GM12878 (cell line): ENCODE measurements around the gene DMAC1. TPM values are rescaled to one million over a fixed set of nuclear protein-coding genes. Genes with fewer than 3 reads are reported as not detected.

Experiments used
- ATAC-seq: fragments of 200-7000 bp; cut with Tn5 transposase; 3 replicates; pipeline ENCODE4 v1.9.1; 2020; ENCODE audit warnings: mild to moderate bottlenecking, moderate library complexity
- BruUV-seq: library from RNA; stranded (reverse); fragments of 400-500 nt; replicated peaks from 2 replicates; lab custom pipeline; 2021; lab: Mats Ljungman, UMichigan
- CTCF ChIA-PET: fragments of 300-600 bp; sonication (Branson Sonifier 250); formaldehyde crosslinking; extraction: SDS; loops from one replicate; lab custom pipeline; 2021; ENCODE audit warnings: inconsistent platforms; lab: Yijun Ruan, JAX
- POLR2A ChIA-PET: fragments of 350-600 bp; formaldehyde crosslinking; extraction: SDS; loops from one replicate; lab custom pipeline; 2021; ENCODE audit warnings: inconsistent platforms; lab: Charles Lee
- RAD21 ChIA-PET: fragments of 300-600 bp; sonication (Branson Sonifier 250); formaldehyde crosslinking; loops from one replicate; lab custom pipeline; 2023; ENCODE audit warnings: antibody characterized with exemption; ENCODE audit not compliant: unreplicated experiment; lab: Charles Lee
- SMC1A ChIA-PET: fragments of 300-600 bp; sonication (Branson Sonifier 250); formaldehyde crosslinking; loops from one replicate; lab custom pipeline; 2023; ENCODE audit not compliant: unreplicated experiment, uncharacterized antibody; lab: Charles Lee
- DNase-seq: peaks from one replicate; pipeline ENCODE4 v3.0.0-alpha.2; 2011; ENCODE audit warnings: low read depth, low spot score
- FAIRE-seq: peaks from 3 replicates; lab custom pipeline; 2011; peaks lifted over from hg19 to GRCh38; lab: Jason Lieb, UNC
- H2AFZ ChIP-seq: 2 replicates; pipeline ENCODE4 v1.6.0; 2011; ENCODE audit warnings: low read depth, low read length, control low read depth; ENCODE audit not compliant: control insufficient read depth
- H3K27ac ChIP-seq: 2 replicates; pipeline ENCODE4 v1.5.1; 2011; ENCODE audit warnings: control low read depth; ENCODE audit not compliant: control insufficient read depth, insufficient read depth
- H3K27me3 ChIP-seq, 2 experiments: replicated peaks in 1 of 2; 2 replicates each; pipeline versions ENCODE4 v1.6.0 to v1.6.1; 2011; ENCODE audit warnings: low read length in 1 of 2; ENCODE audit not compliant: control insufficient read depth in 2 of 2, insufficient read depth in 2 of 2
- H3K36me3 ChIP-seq, 2 experiments: 2 replicates each; pipeline ENCODE4 v1.5.1; 2011; ENCODE audit warnings: low read length in 1 of 2; ENCODE audit not compliant: control insufficient read depth in 2 of 2, insufficient read depth in 2 of 2
- H3K4me1 ChIP-seq: 2 replicates; pipeline ENCODE4 v1.6.1; 2011; ENCODE audit warnings: mild to moderate bottlenecking, low read length, moderate library complexity, mixed read lengths; ENCODE audit not compliant: control insufficient read depth, insufficient read depth
- H3K4me2 ChIP-seq: 2 replicates; pipeline ENCODE4 v1.6.0; 2011; ENCODE audit warnings: control low read depth; ENCODE audit not compliant: control insufficient read depth, insufficient read depth
- H3K4me3 ChIP-seq: fragments of 200-600 bp; sonication (generic); 2 replicates; pipeline ENCODE4 v1.5.1; 2016
- H3K79me2 ChIP-seq: 2 replicates; pipeline ENCODE4 v1.6.0; 2011; ENCODE audit warnings: low read length; ENCODE audit not compliant: control insufficient read depth, insufficient read depth
- H3K9ac ChIP-seq: 2 replicates; pipeline ENCODE4 v1.8.0; 2011; ENCODE audit warnings: low read length, control low read depth, mixed read lengths; ENCODE audit not compliant: control insufficient read depth, insufficient read depth
- H3K9me3 ChIP-seq: replicated peaks from 3 replicates; pipeline ENCODE4 v1.5.1; 2011; ENCODE audit warnings: mild to moderate bottlenecking, low read length; ENCODE audit not compliant: control insufficient read depth, insufficient read depth
- H4K20me1 ChIP-seq: 2 replicates; pipeline ENCODE4 v1.6.0; 2011; ENCODE audit not compliant: control insufficient read depth, insufficient read depth
- CREB1 ChIP-seq: IDR thresholded peaks from 2 replicates; pipeline ENCODE4 v1.6.1; 2012; ENCODE audit warnings: low read depth, mild to moderate bottlenecking, inconsistent platforms
- E4F1 ChIP-seq: fragments of 450-650 bp; IDR thresholded peaks from 2 replicates; pipeline ENCODE4 v1.6.1; 2018; ENCODE audit warnings: borderline replicate concordance, mild to moderate bottlenecking; ENCODE audit not compliant: partially characterized antibody
- EGR1 ChIP-seq, 2 experiments: IDR thresholded peaks; 1 replicate in 1 of 2; 2 replicates in 1 of 2; pipeline ENCODE4 v1.6.1; 2011 to 2012; ENCODE audit warnings: low read depth in 2 of 2, low read length in 2 of 2, borderline replicate concordance in 1 of 2, mild to moderate bottlenecking in 1 of 2, moderate library complexity in 1 of 2
- ELK1 ChIP-seq: IDR thresholded peaks from 2 replicates; pipeline ENCODE4 v1.6.1; 2012; ENCODE audit warnings: low read depth, low read length, improper control_type of control experiment
- ESRRA ChIP-seq: IDR thresholded peaks from 2 replicates; pipeline ENCODE4 v1.6.1; 2012; ENCODE audit warnings: mild to moderate bottlenecking, low read length, improper control_type of control experiment
- ETV6 ChIP-seq, 2 experiments: fragments of 450-650 bp in 1 of 2; IDR thresholded peaks in 1 of 2; conservative IDR thresholded peaks in 1 of 2; 2 replicates each; pipeline ENCODE4 v1.6.1; 2014; ENCODE audit warnings: antibody characterized with exemption in 1 of 2, borderline replicate concordance in 1 of 2, low read depth in 1 of 2, mild to moderate bottlenecking in 1 of 2, moderate library complexity in 1 of 2
- EZH2 ChIP-seq: IDR thresholded peaks from 2 replicates; pipeline ENCODE4 v1.6.1; 2012; ENCODE audit warnings: low read depth, mild to moderate bottlenecking, control low read depth, inconsistent platforms, low read length, borderline replicate concordance; ENCODE audit not compliant: control insufficient read depth
- MTA2 ChIP-seq: fragments of 450-650 bp; IDR thresholded peaks from 2 replicates; pipeline ENCODE4 v1.6.1; 2016; ENCODE audit warnings: low read depth, mild to moderate bottlenecking, moderate library complexity
- NFYB ChIP-seq: IDR thresholded peaks from 2 replicates; pipeline ENCODE4 v1.6.1; 2011; ENCODE audit warnings: low read depth, mild to moderate bottlenecking, low read length, improper control_type of control experiment, moderate library complexity; ENCODE audit not compliant: insufficient read depth
- TAF1 ChIP-seq: IDR thresholded peaks from 2 replicates; pipeline ENCODE4 v1.6.1; 2011; ENCODE audit warnings: mild to moderate bottlenecking, low read depth, low read length, borderline replicate concordance
- ZSCAN29 ChIP-seq: fragments of 450-650 bp; IDR thresholded peaks from 2 replicates; pipeline ENCODE4 v1.6.1; 2017; ENCODE audit warnings: mild to moderate bottlenecking, moderate library complexity
- WGBS: methylation state at CpG from one replicate; pipeline ENCODE4 v1.1.6; 2016; ENCODE audit warnings: low lambda C conversion rate; ENCODE audit not compliant: insufficient replicate concordance, insufficient coverage; ENCODE audit errors: missing lambda C conversion rate; 5-methylcytosine and 5-hydroxymethylcytosine counted together
- in situ Hi-C: fragments of 300-500 bp; cut with MboI; formaldehyde crosslinking; loops from 9 replicates; pipeline ENCODE4 v1.14.3; 2018; ENCODE audit warnings: mixed read lengths
- intact Hi-C: fragments of 100-400 bp; cut with micrococcal nuclease; formaldehyde crosslinking; loops from one replicate; pipeline ENCODE4 v1.14.2; 2022; ENCODE audit not compliant: unreplicated experiment
- polyA plus RNA-seq, 11 experiments: library from polyadenylated mRNA; depleted of rRNA in 4 of 11; unstranded in 6 of 11; stranded (reverse) in 5 of 11; fragments of >200 nt; fragmentation: Nextera tagmentation in 4 of 11; fragmentation: Illumina TruSeq in 1 of 11; extraction: Ambion mirVana in 4 of 11; extraction: Trizol in 1 of 11; gene quantifications; 1 replicate in 1 of 11; 2 replicates in 10 of 11; pipeline versions ENCODE4 v1.2.1 to v1.2.3, GENCODE V29; 2011 to 2016; ENCODE audit warnings: inconsistent platforms in 2 of 11, missing spikeins in 2 of 11, low read depth in 1 of 11
- total RNA-seq, 4 experiments: library from RNA; depleted of rRNA in 3 of 4; stranded (reverse); fragments of >200 nt in 3 of 4; fragmentation: Illumina TruSeq in 1 of 4; extraction: Trizol in 1 of 4; gene quantifications; 2 replicates each; pipeline versions ENCODE4 v1.2.1 to v1.2.3, GENCODE V29; 2013 to 2021
- TF ChIP-seq, protein P1 (sequence below): fragments of 450-650 bp; formaldehyde crosslinking; IDR thresholded peaks from 2 replicates; pipeline ENCODE4 v1.4.0; 2020; ENCODE audit warnings: mild to moderate bottlenecking, moderate library complexity
- TF ChIP-seq, protein P2 (sequence below): fragments of 450-650 bp; IDR thresholded peaks from 2 replicates; pipeline ENCODE4 v1.6.1; 2017; ENCODE audit warnings: antibody characterized with exemption, mild to moderate bottlenecking, moderate library complexity

Gene DMAC1
- total and polyA plus RNA-seq, 10 of the 15 experiments (the other 5 are each of a cell fraction or from before 2014, with no cell fraction given), result 16.0 to 123 (median 44.5) TPM

DNA sequence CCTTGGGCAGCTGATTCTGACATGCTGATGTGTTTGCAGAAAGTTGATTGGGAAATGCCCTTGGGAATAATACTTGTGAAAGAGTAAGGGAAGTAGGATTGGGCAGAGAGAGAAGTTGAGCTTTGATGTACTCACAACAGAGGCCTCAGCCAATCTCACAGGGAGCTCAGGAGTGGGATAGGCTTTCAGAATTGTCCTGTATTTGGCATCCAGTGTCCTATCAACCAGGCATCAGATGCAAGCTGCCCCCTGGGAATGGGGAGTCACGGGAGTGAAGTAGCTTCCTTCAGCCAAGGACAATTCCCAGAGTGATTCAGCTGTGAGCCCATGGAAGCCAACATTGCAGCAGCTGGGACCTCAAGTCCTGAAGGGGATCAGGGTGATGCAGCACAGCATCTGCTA is 39.6 kb downstream of the DMAC1 start:
- no peaks in the 10 kb centered on the region for H3K27me3 ChIP-seq
- no peak overlapping the region for H3K4me2 ChIP-seq
- RAD21 ChIA-PET, result no interaction called here
- in situ Hi-C loops, result no loop called here
- H3K79me2 ChIP-seq, result no peaks in the 10 kb centered on the region
- no peak overlapping the region for H3K4me3 ChIP-seq
- POLR2A ChIA-PET, result no interaction called here
- H4K20me1 ChIP-seq, result no peaks in the 10 kb centered on the region
- SMC1A ChIA-PET, result interaction anchor here (1.0 kb wide), 1 partner anchor 10 kb away, joined by 6 read pairs; no protein-coding TSS in a partner anchor
- no TSS peak for BruUV-seq
- no peak overlapping the region for H3K27ac ChIP-seq
- H2AFZ ChIP-seq, result no peak overlapping the region
- no peak for FAIRE-seq
- H3K9me3 ChIP-seq, result no peaks in the 10 kb centered on the region; the same call in 1 of the 3 replicates
- H3K9ac ChIP-seq, result no peak overlapping the region
- CTCF ChIA-PET, result interaction anchor here (1.4 kb wide), 1 partner anchor 10 kb away, joined by 4 read pairs; no protein-coding TSS in a partner anchor
- intact Hi-C loops, result no loop called here
- no peak for ATAC-seq
- H3K36me3 ChIP-seq, result no peaks in the 10 kb centered on the region
- no peak for DNase-seq
- H3K4me1 ChIP-seq, result peaks cover 4% of the 10 kb centered on the region; the same call in 1 of the 2 replicates
- WGBS, result 0% methylated on average over 1 of the region's 1 CpG
- TF ChIP-seq ZSCAN29 (no peak), E4F1 (no peak), EZH2 (no peak), ETV6 (conservative IDR thresholded peaks at IDR 0.05 in 1 of 2, IDR thresholded peaks at IDR 0.05 in 1 of 2; ENCODE audit: borderline replicate concordance in 1 of 2, low read depth in 1 of 2) (no peak), ELK1 (no peak), MTA2 (no peak), NFYB (no peak), TAF1 (no peak), EGR1 (IDR thresholded peaks at IDR 0.05; ENCODE audit: borderline replicate concordance in 1 of 2, low read depth in 2 of 2, low read length in 2 of 2) (no peak), ESRRA (no peak), CREB1 (no peak)
- TF ChIP-seq, protein P1, sequence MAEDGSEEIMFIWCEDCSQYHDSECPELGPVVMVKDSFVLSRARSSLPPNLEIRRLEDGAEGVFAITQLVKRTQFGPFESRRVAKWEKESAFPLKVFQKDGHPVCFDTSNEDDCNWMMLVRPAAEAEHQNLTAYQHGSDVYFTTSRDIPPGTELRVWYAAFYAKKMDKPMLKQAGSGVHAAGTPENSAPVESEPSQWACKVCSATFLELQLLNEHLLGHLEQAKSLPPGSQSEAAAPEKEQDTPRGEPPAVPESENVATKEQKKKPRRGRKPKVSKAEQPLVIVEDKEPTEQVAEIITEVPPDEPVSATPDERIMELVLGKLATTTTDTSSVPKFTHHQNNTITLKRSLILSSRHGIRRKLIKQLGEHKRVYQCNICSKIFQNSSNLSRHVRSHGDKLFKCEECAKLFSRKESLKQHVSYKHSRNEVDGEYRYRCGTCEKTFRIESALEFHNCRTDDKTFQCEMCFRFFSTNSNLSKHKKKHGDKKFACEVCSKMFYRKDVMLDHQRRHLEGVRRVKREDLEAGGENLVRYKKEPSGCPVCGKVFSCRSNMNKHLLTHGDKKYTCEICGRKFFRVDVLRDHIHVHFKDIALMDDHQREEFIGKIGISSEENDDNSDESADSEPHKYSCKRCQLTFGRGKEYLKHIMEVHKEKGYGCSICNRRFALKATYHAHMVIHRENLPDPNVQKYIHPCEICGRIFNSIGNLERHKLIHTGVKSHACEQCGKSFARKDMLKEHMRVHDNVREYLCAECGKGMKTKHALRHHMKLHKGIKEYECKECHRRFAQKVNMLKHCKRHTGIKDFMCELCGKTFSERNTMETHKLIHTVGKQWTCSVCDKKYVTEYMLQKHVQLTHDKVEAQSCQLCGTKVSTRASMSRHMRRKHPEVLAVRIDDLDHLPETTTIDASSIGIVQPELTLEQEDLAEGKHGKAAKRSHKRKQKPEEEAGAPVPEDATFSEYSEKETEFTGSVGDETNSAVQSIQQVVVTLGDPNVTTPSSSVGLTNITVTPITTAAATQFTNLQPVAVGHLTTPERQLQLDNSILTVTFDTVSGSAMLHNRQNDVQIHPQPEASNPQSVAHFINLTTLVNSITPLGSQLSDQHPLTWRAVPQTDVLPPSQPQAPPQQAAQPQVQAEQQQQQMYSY (CRISPR knock-in tag), result no peak
- TF ChIP-seq, protein P2, sequence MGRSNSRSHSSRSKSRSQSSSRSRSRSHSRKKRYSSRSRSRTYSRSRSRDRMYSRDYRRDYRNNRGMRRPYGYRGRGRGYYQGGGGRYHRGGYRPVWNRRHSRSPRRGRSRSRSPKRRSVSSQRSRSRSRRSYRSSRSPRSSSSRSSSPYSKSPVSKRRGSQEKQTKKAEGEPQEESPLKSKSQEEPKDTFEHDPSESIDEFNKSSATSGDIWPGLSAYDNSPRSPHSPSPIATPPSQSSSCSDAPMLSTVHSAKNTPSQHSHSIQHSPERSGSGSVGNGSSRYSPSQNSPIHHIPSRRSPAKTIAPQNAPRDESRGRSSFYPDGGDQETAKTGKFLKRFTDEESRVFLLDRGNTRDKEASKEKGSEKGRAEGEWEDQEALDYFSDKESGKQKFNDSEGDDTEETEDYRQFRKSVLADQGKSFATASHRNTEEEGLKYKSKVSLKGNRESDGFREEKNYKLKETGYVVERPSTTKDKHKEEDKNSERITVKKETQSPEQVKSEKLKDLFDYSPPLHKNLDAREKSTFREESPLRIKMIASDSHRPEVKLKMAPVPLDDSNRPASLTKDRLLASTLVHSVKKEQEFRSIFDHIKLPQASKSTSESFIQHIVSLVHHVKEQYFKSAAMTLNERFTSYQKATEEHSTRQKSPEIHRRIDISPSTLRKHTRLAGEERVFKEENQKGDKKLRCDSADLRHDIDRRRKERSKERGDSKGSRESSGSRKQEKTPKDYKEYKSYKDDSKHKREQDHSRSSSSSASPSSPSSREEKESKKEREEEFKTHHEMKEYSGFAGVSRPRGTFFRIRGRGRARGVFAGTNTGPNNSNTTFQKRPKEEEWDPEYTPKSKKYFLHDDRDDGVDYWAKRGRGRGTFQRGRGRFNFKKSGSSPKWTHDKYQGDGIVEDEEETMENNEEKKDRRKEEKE, result no peak
